Measurements from ENCODE around the gene NFKB2.
A peak's percentile ranks its signal among the peaks of the same experiment; 100 is the strongest.

The NFKB2 gene

GRCh38 chr10:102423372-102423968 lies 28.0 kb downstream of the NFKB2 start:
- DNase-seq (ENCODE audit: low read depth): no peak

DNA sequence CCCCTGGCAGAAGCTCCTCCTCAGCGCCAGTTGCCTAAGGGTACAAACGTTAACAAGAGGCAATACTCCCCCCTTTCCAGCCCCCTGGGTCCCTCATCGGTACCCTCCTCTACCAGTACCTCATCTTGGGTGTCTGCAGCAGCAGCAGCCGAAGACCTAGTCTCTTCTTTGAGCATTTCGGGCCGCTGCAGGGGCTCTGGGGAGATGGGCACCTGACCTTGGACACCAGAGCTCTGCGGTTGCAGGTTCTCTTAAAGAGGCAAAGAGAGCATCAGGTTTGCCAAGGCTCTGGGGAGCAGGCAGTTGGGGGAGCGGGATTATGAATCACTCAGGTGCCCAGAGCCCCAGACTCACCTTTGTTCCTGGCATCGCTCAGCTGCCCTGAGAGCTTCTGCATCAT lies 28.6 kb downstream of the NFKB2 start:
- no peak for DNase-seq (ENCODE audit: low read depth)

DNA sequence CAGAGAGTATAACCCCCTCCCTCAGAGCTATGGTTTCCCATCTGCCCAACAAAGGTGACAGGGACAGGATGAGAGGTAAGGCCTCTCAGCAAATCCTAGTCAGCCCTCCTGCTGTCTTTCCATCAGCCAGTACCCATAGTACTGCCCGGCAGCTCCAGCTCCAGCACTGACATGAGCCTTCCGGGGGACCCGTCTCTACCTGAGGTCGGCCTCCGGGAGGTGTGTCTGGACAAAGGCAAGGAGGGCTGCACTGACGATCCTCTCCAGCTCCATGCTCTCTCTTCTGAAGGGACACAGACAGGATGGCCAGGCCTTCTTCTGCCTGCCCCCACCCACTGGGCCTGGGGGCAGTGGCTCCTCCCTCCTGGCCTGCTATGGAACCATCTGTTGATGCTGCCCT lies 29.4 kb downstream of the NFKB2 start:
- DNase-seq (ENCODE audit: low read depth): no peak

GRCh38 chr10:102425444-102425843 lies 29.9 kb downstream of the NFKB2 start:
- DNase-seq (ENCODE audit: low read depth): no peak

DNA sequence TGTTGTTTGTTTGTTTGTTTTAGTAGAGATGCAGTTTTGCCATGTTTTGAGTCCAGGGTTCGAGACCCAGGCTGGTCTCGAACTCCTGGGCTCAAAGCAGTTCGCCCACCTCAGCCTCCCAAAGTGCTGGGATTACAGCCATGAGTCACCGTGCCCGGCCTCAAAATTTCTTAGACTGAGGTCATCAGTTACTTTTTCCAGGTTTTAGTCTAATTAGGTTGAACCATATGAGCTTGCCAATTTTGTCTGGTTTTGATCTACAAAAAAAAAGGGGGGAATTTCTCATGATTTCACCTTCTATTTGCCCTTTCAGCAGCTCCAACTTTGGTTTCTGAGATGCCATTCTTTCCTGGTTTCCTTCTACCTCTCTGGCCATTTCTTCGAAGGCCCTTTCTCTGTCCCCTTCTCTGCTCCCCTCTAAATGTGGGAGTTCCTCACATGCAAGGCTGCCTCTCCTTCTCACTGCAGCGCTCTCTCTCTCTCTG lies 31.3 kb downstream of the NFKB2 start:
- no peak for DNase-seq (ENCODE audit: low read depth)

- no peak for DNase-seq (ENCODE audit: low read depth)
Observed at GRCh38 chr10:102429468-102429867, 34.0 kb downstream of the NFKB2 start.

GRCh38 chr10:102431452-102432124 lies 36.1 kb downstream of the NFKB2 start:
- no peak for DNase-seq (ENCODE audit: low read depth)

DNA sequence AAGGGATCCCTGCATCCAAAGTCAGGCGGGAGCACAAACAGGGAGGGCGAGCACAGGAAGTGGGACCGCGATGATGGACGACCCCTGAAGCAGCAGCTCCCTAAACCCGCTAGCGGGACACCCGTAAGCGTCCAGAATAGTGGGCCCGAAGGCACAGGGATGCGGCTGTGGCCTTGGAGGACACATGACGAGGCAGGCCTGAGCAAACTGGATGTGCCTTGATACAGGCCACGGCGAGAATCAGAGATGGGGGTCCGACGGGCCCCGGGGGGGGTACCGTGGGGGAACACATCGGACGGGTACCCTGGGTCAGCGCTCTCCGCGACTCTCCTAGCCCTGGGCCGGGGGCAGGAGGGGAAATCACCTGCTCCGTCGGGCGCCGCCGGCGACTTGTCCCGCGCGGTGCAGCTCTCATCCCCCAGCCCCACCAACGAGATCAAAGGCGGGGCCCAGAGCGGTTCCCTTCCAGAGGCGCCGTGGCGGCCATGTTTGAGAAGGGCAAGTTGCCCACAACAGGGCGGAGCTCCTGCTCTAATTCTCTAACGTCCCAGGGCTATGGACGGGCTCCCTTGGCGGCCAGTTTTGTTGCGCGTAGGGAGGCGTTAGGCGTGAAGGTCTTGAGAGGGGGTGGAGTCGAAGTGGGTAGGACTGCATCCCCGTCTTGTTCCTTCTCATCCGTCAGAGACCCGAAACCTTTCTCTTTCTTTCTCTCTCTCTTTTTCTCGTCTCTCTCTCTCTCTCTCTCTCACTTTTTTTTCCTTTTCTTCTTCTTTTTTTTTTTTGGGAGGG lies 36.9 kb downstream of the NFKB2 start, which contains the start of gene CUEDC2:
TSS of gene CUEDC2 (minus strand) at position 413 of the 789 bp plus-strand sequence. CDS start 7,386 bp downstream, outside the sequence.
- peak; percentile 89 for DNase-seq (ENCODE audit: low read depth)

GRCh38 chr10:102433619-102434046 lies 38.1 kb downstream of the NFKB2 start:
- DNase-seq (ENCODE audit: low read depth): no peak

DNA sequence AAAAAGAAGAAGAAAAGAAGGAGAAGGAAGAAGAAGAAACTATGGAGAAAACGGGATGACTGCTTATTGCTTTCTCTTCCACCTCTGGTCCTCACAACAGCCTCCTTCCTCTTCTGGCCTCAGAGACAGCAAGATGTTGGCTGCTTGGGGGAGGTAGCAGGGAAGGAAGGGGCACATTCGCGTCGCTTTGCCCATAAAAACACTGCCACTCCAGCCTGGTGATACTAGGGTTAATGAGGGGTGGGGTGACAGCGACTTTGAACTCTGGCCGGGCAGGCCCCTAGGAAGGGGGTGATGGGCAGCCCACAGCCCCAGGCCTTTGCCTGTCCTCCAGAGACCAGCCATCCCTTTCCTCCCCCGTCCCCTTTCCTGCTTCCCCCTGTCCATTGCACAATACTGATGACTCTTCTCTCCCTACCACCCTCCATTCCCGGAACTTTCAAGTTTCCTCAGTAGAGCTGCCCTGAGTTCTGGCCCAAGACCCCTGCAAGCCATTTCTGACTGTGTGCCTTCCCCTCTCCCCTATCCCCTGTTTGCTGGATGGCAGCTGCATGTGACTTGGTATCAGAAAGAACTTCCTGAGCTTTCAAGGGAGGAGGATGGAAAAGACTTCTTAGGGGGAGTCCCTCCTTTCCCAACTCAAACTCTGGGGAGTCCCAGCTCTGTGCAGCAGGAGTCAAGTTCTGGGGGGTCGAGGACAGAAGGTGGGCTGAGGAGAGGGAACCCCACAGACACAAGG lies 39.1 kb downstream of the NFKB2 start:
- DNase-seq (ENCODE audit: low read depth): no peak

DNA sequence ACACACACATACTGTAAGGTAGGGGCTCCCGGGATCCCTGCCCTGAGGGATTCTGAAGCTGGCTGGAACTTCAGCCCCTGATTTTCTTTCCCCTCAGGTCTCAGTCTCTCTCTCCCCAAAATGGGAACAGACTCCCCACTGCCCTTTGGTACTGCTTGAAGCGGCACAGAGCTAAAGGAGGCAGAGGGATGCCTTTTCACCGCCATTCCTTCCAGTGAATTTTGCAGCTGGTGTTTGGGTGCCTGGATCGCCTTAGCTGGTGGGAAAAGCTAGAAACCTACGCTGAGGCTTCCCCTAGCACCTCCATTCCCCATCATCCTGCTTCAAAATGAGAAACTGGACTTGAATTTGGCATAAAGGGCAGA lies 39.6 kb downstream of the NFKB2 start:
- DNase-seq (ENCODE audit: low read depth): no peak

DNA sequence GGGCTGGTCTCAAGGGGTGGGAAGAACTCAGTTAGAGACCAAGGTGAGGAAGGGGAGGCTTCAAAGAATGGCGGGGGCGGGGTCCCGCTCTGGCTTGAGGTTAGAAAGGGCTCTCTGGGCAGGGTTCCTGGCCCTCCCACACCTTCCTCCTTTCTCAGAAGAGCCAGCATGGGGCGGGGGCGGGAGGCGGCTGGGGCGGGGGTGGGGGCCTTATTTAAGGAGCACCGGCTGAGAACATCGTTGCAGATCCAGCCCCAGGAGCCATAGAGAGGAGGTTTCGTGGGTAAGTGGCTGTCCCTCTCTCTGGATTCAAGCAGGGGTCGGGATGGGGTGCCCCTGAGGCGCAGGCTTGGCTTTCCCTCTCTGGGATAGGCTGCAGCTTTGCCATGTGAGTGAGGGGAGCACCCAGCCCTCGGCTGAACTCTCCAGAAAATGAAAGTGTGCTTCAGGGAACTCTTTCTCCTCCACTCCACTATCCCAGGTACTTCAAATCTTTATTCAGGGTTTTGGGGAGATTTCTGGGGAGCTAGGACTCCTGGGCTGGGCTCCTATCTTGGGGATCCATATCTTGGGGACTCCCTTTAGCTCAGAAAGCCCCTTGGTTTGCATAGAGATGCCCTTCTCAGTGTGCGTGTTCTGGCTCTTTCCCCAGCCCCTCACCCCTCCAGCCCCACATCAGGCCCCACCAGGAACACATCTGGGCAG lies 40.2 kb downstream of the NFKB2 start:
- no peak for DNase-seq (ENCODE audit: low read depth)

GRCh38 chr10:102436312-102436711 lies 40.8 kb downstream of the NFKB2 start:
- no peak for DNase-seq (ENCODE audit: low read depth)

DNA sequence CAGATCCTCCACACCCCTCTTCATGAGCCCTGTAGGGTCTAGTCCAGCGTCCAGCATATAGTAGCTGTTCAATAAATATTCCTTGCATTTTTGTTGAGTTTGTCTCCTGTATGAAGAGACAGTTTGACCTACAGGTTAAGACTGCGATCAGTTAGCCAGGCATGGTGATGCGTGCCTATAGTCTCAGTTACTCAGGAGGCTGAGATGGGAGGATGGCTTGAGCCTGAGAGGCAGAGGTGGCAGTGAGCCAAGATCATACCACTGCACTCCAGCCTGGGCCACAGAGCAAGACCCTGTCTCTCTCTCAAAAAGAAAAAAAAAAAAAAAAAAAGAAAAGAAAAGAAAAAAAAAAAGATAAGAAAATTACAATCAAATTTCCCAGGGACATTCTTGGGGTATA lies 42.0 kb downstream of the NFKB2 start:
- DNase-seq (ENCODE audit: low read depth): no peak

- no peak for DNase-seq (ENCODE audit: low read depth)
Observed at GRCh38 chr10:102438374-102438773, 42.9 kb downstream of the NFKB2 start.

- DNase-seq (ENCODE audit: low read depth): no peak
Observed at GRCh38 chr10:102444851-102445250, 49.3 kb downstream of the NFKB2 start.

DNA sequence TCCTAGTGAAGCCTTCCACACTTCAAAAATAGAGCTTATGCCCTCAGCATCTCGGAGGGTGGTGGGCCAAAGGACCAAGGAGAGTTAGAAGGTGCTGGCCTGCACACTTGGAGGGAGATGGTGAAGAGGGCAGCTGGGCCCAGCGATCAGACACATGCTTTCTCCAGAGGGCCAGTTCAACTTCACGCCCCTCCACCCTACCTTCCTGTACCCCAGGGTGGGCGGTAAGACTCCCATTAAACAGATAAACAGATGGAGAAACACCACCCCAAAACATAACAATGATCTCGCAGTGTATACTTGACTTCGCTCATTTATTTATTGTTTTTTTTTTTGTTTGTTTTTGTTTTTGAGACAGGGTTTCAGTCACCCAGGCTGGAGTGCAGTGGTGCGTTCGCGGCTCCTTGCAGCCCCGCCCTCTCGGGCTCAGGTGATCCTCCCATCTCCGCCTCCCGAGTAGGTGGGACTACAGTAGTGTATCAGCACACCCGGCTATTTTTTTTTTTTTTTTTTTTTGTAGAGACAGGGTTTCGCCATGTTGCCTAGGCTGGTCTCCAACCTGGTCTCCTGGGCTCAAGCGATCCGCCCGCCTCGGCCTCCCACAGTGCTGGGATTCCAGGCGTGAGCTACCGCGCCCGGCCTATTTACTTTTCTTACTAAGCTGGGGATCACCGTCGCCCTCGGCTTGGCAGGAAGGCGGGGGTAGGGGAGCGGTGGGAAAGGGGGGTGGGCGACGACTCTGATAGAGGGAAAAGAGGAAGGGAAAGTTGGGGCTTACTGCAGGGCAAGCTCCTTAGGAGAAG lies 54.0 kb downstream of the NFKB2 start:
- no peak for DNase-seq (ENCODE audit: low read depth)

DNA sequence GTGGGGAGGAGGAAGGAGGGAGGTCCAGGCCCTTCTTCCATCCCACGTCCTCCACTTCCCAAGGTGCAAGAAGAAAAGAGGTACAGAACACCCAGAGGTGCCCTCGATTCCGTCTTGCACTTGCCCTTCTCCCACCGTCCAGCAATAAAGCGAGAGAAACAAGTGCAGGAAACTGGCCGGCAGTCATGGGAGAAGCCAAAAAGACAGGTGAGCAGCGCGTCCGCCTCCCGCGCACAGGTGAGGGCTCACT lies 54.5 kb downstream of the NFKB2 start:
- DNase-seq (ENCODE audit: low read depth): no peak

DNA sequence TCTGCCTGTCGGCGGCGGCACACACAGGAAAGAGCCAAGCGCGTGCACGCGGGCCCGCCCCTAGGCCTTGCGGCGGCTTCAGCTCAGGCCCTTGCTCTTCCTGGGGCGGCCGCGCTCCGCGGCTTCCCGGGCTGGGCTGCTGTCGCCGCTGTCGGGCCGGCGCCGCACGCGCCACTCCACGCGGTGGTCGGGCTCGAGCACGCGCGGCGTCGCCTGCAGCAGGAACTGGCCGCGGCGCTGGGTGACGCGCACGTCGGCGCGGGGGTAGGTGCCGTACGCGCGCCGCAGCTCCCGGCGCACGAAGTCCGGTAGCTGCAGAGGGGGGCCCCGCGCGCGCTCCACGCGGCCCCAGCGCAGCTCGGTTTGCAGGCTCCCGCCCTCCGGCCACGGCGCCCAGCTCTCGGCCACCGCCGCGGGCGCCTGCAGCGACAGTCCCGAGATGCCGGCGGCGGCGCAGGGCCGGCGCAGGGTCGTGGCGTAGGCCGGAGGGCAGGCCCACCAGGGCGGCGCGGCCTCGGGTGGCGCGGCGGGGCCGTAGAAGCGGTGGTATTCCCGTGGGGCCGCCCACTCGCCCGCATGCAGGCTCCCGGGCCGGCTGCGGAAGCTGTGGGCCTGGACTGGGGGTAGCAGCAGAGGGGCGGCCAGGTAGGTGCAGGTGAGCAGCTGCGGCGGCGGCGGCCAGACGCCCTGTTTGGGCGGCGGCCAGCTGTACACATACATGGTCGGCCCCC lies 55.0 kb downstream of the NFKB2 start:
- DNase-seq (ENCODE audit: low read depth): no peak
